SKM-1 (cell line): ENCODE results near the gene SLC25A21.

Source experiments
- DNase-seq: peaks from one replicate; lab custom pipeline; 2025; ENCODE audit not compliant: unreplicated experiment; lab: John Stamatoyannopoulos, UW

The SLC25A21 gene

GRCh38 chr14:36656687-36657398 is 515.6 kb downstream of the SLC25A21 start:
- DNase-seq, result no peak

DNA sequence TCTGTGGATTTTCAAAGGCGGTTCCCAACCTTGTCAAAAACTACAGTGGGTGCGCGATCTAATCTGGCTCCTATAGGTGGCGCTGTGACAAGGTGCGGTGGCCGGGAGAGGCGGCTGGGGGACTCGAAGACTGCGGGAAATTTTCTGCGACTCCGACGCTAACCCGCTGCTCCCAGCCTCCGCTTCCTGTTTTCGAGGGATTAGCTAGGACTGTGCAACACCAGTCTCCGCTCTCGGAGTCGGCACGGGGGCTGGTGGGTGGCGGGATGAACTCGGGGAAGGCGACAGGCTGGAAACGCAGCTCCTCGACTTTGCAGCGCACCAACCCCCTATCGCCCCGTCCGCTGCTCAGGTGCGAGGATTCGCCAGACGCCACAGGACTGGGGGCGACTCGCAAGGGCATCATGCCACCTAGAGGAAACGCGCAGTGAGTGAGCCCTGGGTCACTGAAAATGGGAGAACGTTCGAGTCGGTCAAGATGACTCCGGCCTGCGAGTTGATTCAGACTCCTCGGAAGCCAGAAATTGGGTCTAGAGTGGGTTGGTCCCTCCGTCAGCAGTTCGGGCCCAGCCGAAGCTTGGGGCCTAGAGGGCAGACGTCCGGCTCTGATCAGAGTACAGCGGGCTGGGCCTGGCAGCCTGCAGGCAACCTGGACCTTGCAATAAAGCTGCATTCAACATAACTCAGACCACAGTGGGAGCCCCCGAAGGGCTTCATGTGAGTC is 516.3 kb downstream of the SLC25A21 start:
- no peak for DNase-seq

GRCh38 chr14:36655571-36655962 is 516.8 kb downstream of the SLC25A21 start:
- DNase-seq, result no peak

DNA sequence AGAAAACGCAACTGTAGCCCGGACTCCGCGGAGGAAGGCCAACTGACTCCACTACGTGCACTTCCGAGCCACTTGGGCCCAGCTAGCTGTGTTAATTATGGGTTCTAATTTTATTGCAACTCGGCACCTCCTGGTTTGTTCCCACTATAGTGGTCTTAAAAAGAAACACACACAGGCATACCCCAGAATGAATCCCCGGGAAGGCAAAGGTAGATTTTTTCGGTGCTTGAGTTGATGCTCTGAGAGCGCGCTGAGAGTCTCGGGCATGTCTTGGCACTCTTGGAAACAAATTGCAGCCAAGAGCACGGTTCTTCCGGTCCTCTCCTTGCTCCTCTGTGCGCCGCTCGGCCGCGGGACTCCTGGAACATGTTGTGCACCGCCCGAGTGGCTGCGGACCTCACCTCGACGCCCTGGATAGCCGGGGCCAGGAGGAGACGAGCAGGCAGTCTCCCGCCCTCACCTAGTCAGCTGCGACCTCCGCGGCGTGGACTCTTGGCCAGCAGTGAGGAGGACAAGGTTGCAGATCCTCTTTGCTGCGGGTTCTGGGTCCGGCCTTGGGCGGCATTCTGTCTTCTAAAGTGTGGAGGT is 517.5 kb downstream of the SLC25A21 start:
- DNase-seq, result no peak

- no peak for DNase-seq
Observed at GRCh38 chr14:36653962-36654793, 518.2 kb downstream of the SLC25A21 start.

GRCh38 chr14:36653413-36653812 is 519.0 kb downstream of the SLC25A21 start:
- DNase-seq, result no peak

DNA sequence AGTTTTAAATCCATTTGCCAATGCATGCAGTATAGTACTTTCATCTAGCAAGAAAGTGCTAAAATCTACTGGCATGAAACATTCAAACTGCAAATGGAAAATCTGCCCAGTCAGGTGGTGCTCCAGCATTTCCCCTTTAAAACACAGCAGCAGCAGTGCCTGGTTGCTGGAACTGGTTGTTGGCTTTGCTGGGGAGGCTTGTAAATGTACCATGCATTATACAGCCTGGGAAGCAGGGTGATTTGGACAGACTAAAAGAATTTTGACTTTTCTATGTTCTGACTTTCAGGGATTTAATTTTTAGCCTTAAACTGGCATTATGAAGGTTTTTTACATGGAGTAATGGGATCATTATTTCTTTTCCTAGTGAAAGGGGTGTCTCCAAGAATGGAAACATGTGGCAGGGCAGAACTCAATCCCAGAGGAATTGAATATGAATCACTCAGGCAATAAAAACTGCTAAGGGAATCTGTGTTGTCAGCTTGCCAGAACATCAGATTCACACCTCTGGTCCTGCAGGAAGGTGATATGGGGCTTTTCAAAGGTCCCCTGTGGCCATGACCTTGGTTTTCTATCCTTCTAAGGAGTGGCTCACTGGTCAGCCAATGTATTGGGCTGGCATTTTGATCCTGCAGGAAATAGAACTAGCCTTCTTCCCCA is 519.7 kb downstream of the SLC25A21 start:
- DNase-seq, result no peak

- DNase-seq, result no peak
Observed at GRCh38 chr14:36649872-36650650, 522.3 kb downstream of the SLC25A21 start.

DNA sequence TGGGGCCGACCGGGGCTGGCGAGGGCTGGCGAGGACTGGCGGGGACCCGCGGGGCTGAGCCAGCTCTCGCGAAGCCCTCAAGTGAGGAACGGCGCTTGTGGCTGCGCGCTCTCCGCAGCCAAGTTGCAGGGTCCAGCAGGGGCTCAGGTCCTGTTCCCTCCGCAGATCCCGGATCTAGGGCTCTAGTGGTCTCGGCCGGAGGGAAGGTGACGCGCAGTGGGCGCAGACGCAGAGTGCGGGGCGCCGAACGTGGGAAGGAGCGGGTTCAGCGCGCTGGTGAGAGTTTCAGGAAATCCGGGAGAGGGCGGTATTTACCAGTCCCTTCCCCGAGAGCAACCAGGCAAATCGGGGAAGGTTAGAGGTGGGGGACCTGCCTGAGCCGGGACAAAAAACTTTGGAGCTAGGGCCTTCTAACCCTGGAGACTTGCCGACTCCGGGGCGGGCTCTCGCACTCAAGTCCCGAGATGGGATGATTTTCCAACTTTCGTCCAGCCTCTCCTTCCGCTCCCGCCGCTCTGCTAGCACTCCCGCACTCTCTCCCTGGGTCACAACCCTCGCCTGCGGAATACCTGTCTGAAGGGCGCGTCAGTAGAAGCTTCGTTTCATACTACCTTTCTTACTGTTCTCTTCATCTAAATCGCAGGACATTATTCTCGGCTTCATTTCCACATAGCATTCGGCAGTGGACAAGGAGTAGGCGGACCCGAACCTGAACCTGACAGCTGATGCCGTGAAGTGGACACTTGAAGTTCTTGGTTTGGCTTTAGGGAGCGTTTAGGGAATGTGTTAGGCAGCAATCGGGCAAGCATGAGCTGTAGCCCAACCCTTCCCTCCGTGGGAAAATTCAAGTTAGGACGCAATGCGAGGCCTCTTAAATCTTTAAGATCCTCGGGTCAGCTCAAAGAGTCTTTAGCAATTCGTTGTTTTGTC is 524.3 kb downstream of the SLC25A21 start:
- no peak for DNase-seq

DNA sequence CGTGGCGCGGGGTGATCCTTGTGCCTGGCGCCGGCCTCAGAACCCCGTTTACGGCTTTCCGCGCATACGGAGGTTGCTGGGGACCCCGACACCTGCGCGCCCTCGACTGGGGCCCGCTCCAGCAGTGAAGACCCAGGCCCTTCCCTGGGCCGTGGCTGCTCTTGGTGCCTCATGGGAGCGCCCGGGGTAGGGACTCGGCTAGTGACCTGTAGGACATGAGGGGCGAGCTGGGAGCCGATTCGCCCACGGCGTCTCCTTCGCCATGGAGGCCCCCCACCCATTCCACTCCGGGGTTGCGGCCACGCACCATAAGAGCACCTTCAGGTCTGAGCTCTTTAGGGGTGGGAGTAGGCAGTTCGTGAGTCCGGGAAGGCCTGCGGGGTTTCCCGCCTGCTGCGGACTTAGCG is 525.0 kb downstream of the SLC25A21 start:
- DNase-seq, result no peak

DNA sequence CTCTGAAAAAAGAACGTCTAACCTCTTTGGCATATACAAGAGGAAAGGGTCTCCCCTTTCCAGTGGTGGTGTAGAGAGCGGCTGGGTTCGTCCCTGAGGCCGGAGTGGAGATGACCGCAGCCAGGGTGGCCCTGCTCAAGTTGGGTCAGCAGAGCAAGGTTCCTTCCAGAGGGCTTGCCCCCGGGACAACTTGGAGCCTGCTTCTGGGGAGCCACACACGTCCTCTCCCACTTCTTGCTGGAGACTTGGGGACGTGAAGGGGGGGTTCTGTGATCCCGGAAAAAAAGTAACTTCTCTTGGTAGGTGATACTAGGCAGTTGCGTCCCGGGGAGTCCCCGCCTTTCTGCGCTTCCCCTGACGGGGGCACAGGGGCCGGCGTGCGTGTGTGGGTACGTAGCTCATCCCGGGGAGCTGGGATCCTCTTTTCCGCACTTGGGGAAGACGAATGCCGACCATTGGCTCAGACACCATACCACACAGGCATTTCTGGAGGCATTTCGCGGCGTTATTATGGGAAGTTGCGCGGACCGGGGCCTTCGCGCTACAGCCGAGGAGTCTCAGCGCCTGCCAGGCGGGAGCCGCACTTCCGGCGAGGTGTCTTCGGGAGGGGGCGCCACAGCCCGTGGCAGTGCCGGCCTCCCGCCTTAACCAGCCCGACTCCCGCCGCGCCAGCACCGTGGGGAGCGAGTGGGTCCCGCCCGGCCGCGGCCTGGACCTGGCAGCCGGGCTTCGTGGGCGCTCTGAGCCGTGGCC is 525.6 kb downstream of the SLC25A21 start:
- no peak for DNase-seq

DNA sequence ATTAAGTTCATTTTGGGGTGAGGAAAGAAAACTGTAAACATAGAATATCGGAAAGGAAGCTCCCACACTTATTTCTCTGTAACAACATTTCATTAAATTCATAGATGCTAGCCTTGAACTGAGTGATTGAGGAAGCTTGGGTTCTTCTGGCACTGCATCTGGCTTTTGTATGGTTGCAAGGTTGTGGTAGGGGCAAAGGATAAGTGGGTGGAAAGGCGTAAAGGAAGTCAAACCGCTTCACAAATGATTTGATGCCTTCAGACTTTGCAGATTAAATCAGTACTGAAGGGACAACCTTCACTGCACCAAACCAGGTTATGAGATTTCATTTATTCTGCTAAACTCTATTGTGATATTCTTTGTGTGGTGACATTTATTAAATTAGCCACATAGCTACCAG is 538.8 kb downstream of the SLC25A21 start:
- no peak for DNase-seq
